Esophagus muscularis mucosa (tissue), 3 donors: ENCODE data around the gene CC2D1A.

Experiments used
- CTCF ChIP-seq, 3 experiments: fragments of 200-600 bp in 2 of 3; fragments of 450-650 bp in 1 of 3; sonication (generic) in 2 of 3; IDR thresholded peaks; one replicate each; pipeline ENCODE4 v1.5.1; 2017 to 2019; ENCODE audit warnings: antibody characterized with exemption in 3 of 3, mild to moderate bottlenecking in 2 of 3, moderate library complexity in 1 of 3
- POLR2AphosphoS5 ChIP-seq, 2 donors: sonication (generic); formaldehyde crosslinking; IDR thresholded peaks; one replicate each; pipeline ENCODE4 v1.6.1; 2017; ENCODE audit warnings: antibody characterized with exemption in 2 of 2

GRCh38 chr19:13978351-13979243, 72.6 kb downstream of the CC2D1A start:
- no peak for TF ChIP-seq CTCF (IDR thresholded peaks at IDR 0.05)
- peak; percentile 30 to 70 for TF ChIP-seq POLR2AphosphoS5 (IDR thresholded peaks at IDR 0.05)
